Ovary (tissue), 9 donors: Measurements from ENCODE around the gene IL22. TPM values are rescaled to one million over a fixed set of nuclear protein-coding genes. Genes with fewer than 3 reads are reported as not detected.

Experiments
- DNase-seq, 5 donors: peaks; one replicate each; pipeline ENCODE4 v3.0.0-alpha.2; 2019 to 2020
- H3K27ac ChIP-seq, 2 donors: fragments of 200-600 bp; one replicate each; pipeline versions ENCODE4 v1.5.1 to v1.8.0; 2019 to 2022
- H3K27me3 ChIP-seq: fragments of 200-600 bp; one replicate; pipeline ENCODE4 v1.8.0; 2022
- H3K36me3 ChIP-seq: fragments of 200-600 bp; sonication (generic); one replicate; pipeline ENCODE4 v1.5.1; 2019
- H3K4me1 ChIP-seq: one replicate; pipeline ENCODE4 v1.8.1; 2013; ENCODE audit warnings: mild to moderate bottlenecking, moderate library complexity; ENCODE audit not compliant: insufficient read depth
- H3K4me3 ChIP-seq: fragments of 200-600 bp; sonication (generic); one replicate; pipeline ENCODE4 v1.5.1; 2017
- H3K9me3 ChIP-seq, 2 donors: fragments of 200-600 bp in 1 of 2; sonication (generic) in 1 of 2; one replicate each; pipeline versions ENCODE4 v1.5.1 to v1.8.1; 2013 to 2019; ENCODE audit warnings: mild to moderate bottlenecking in 1 of 2, moderate library complexity in 1 of 2
- EP300 ChIP-seq: sonication (generic); formaldehyde crosslinking; IDR thresholded peaks from one replicate; pipeline ENCODE4 v1.6.1; 2017; ENCODE audit warnings: antibody characterized with exemption
- POLR2A ChIP-seq: fragments of 450-650 bp; IDR thresholded peaks from one replicate; pipeline ENCODE4 v1.6.1; 2017; ENCODE audit warnings: antibody characterized with exemption, mild to moderate bottlenecking, moderate library complexity
- WGBS, 3 donors: extraction: QIAGEN DNeasy Blood & Tissue Kit in 1 of 3; methylation state at CpG; one replicate each; pipeline versions ENCODE4 v1.1.5 to v1.1.7; 2013 to 2017; 5-methylcytosine and 5-hydroxymethylcytosine counted together
- intact Hi-C, 4 donors: fragments of 100-400 bp; cut with DNase I; formaldehyde crosslinking; loops; one replicate each; pipeline versions ENCODE4 v1.11.0 to v1.15.1; 2022 to 2023
- polyA plus RNA-seq, 2 donors: library from polyadenylated mRNA; stranded (reverse); fragments of 200-250 nt in 1 of 2; fragments of 350-450 nt in 1 of 2; fragmentation: Illumina TruSeq in 1 of 2; extraction: RNeasy Lipid Tissue Mini Kit (QIAGEN cat#74804) in 1 of 2; gene quantifications; one replicate each; pipeline ENCODE4 v1.2.3, GENCODE V29; 2013 to 2014
- total RNA-seq, 7 donors: library from RNA; depleted of rRNA in 2 of 7; stranded (reverse); fragments of >200 nt in 2 of 7; fragmentation: NEBNext Ultra II Directional in 3 of 7; extraction: Animal tissue kit (Norgen Biotek cat#: 25700) in 3 of 7; gene quantifications; one replicate each; pipeline versions ENCODE4 v1.1.0 to v1.2.4, GENCODE V29; 2016 to 2023
- TF ChIP-seq, protein P1 (sequence below), 3 donors: fragments of 450-650 bp in 2 of 3; fragments of 200-600 bp in 1 of 3; IDR thresholded peaks; one replicate each; pipeline versions ENCODE4 v1.5.1 to v1.8.0; 2016 to 2022; ENCODE audit warnings: antibody characterized with exemption in 3 of 3, mild to moderate bottlenecking in 1 of 3
- donor health status: DM: no; HTN: no; CAD: no; lungs with moderate emphysema.
- donor health status: DM: no; HTN: no; CAD: no.
- donor health status: Bipolar disorder and iron deficiency.
- donor health status: DM: yes; HTN: yes; CAD: no.
- donor health status: DM: no; HTN: no; CAD: no.
- donor health status: DM: yes; HTN: yes; CAD: no.

The IL22 gene
- total and polyA plus RNA-seq, 9 donors, result not detected

DNA sequence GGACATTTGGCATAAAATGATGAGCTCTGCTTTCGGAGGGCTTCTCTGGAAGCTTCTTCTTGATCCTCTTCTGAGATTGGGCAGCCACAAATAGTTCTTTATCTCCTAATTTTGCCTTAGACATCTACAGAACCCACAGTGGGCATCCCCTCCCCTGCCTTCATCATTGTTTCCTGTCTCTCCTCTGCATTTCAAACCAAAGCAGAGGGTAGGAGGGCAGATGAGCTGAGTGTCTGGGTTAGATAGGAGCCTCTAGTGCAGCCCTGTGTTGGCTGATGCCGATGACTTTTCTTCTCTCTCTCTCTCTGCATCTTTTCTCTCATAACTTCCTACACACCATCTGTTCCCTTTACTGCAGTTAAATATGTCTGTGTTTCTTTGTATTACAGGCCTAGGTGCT is 19.3 kb downstream of the IL22 start:
- intact Hi-C loops, result no loop called here
- H3K27me3 ChIP-seq, result no peaks in the 10 kb centered on the region
- no peak for DNase-seq
- H3K27ac ChIP-seq, result no peak overlapping the region
- 82 to 95% (median 86%) methylated on average over 2 of the region's 2 CpGs for WGBS, 3 donors
- no peaks in the 10 kb centered on the region for H3K4me1 ChIP-seq
- H3K36me3 ChIP-seq, result no peaks in the 10 kb centered on the region
- TF ChIP-seq POLR2A, result no peak
- TF ChIP-seq EP300, result no peak
- TF ChIP-seq, protein P1, sequence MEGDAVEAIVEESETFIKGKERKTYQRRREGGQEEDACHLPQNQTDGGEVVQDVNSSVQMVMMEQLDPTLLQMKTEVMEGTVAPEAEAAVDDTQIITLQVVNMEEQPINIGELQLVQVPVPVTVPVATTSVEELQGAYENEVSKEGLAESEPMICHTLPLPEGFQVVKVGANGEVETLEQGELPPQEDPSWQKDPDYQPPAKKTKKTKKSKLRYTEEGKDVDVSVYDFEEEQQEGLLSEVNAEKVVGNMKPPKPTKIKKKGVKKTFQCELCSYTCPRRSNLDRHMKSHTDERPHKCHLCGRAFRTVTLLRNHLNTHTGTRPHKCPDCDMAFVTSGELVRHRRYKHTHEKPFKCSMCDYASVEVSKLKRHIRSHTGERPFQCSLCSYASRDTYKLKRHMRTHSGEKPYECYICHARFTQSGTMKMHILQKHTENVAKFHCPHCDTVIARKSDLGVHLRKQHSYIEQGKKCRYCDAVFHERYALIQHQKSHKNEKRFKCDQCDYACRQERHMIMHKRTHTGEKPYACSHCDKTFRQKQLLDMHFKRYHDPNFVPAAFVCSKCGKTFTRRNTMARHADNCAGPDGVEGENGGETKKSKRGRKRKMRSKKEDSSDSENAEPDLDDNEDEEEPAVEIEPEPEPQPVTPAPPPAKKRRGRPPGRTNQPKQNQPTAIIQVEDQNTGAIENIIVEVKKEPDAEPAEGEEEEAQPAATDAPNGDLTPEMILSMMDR (IDR thresholded peaks at IDR 0.05), result no peak
- no peaks in the 10 kb centered on the region for H3K9me3 ChIP-seq
- no peak overlapping the region for H3K4me3 ChIP-seq

DNA sequence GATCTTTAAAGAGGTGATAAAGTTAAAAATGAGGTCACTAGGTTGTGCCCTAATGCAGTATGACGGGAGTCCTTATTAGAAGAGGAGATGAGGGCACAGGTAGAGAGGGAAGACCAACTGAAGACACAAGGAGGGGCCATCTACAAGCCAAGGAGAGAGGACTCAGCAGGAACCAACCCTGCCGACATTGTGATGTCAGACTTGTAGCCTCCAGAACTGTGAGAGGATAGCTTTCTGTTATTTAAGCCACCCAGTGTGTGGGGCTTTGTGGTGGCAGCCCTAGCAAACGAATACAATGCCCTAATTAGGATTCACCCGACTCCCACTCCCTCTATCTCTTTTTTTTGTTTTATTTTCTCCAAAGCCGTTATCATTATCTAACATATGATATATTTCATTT is 19.9 kb downstream of the IL22 start:
- no peaks in the 10 kb centered on the region for H3K36me3 ChIP-seq
- H3K27me3 ChIP-seq, result no peaks in the 10 kb centered on the region
- no peaks in the 10 kb centered on the region for H3K4me1 ChIP-seq
- no peak for TF ChIP-seq EP300
- no peak for TF ChIP-seq POLR2A
- TF ChIP-seq, protein P1 (IDR thresholded peaks at IDR 0.05), result no peak
- intact Hi-C loops, result no loop called here
- no peaks in the 10 kb centered on the region for H3K9me3 ChIP-seq
- no peak overlapping the region for H3K27ac ChIP-seq
- no peak for DNase-seq
- H3K4me3 ChIP-seq, result no peak overlapping the region
- WGBS, 3 donors, result 51 to 62% (median 61%) methylated on average over 5 of the region's 5 CpGs

DNA sequence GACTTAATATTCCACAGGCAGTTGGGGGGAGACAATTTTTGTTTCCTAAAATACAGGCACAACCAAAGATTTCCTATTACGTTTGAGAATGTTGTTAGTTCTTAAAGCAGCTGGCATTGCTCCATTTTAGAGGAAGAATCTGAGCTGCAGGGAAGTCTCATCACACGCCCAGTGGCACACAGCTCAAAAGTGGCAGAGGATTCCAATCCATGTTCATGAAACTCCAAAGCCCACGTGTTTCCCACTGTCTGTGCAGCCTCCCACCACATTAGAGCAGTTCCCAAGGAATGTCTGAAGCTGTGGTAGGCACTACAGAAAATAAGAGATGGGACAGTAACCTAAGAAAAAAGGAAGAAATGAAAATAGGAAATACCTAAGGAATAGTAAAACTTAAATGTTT is 21.7 kb downstream of the IL22 start:
- Histone ChIP-seq H3K27me3 (no peaks in the 10 kb centered on the region), H3K27ac (no peak overlapping the region), H3K36me3 (no peaks in the 10 kb centered on the region), H3K4me3 (no peak overlapping the region), H3K9me3 (no peaks in the 10 kb centered on the region), H3K4me1 (no peaks in the 10 kb centered on the region)
- 24 to 35% (median 25%) methylated on average over 3 of the region's 3 CpGs for WGBS, 3 donors
- no peak for DNase-seq
- intact Hi-C loops, result no loop called here
- TF ChIP-seq POLR2A, result no peak

DNA sequence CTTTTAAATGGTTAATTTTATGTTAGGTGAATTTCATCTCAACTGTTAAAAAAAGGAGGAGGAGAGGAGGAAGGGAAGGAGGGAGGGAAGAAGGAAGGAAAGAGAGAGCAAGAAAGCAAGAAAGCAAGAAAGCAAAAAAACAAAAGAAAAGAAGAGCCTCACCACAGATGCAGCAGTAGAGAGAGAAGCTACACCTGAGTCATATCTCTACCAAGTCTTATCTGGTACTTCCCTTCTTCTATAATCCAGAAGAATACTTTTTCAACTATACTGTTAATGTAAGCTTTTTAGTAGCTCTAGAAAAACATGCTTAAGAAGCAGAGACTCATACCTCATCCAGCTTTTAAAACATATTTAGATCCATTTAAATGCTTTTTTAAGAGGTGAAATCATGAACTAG is 22.2 kb downstream of the IL22 start:
- Histone ChIP-seq H3K4me3 (no peak overlapping the region), H3K9me3 (no peaks in the 10 kb centered on the region), H3K27me3 (no peaks in the 10 kb centered on the region), H3K27ac (no peak overlapping the region), H3K4me1 (no peaks in the 10 kb centered on the region), H3K36me3 (no peaks in the 10 kb centered on the region)
- no peak for DNase-seq
- intact Hi-C loops, result no loop called here
- TF ChIP-seq EP300 (no peak), POLR2A (no peak)
- TF ChIP-seq, protein P1 (IDR thresholded peaks at IDR 0.05), result no peak

DNA sequence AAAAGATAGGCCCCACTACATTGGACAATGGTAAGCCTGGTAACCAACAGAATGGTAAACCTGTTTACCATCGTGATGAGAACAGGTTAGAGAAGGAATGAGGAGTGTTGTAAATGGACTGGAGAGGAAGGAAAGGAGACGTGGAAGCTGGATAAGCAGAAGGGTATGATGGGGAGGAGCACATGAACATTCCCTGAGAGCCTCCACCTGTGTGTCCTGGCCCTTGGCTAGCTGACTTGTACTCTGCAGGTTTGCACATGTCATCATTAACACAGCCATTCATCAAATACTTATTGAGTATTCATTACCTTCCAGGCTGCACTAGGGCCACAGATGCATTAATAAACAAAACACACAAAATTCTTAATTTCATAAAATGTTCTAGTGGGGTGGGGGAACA is 23.4 kb downstream of the IL22 start:
- TF ChIP-seq POLR2A, result no peak
- intact Hi-C loops, result no loop called here
- 79 to 85% (median 84%) methylated on average over 2 of the region's 2 CpGs for WGBS, 3 donors

DNA sequence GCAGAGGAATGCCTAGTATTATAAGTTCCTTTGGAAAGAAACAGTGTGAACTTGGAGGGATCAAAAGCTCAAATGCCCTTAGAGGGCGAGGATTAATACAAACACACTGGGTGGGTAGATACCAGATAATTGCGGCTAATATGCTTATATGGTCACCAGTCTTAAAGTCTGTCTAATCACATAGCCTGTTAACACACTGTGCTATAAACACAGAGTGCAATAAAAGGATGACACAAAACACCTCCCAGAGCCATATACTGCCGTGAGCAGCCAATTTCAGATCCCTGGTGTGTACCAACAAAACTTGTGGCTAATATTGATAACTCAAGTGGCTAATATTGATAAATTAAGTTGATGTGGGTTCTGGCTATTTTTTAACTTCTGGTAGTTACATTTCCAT is 26.0 kb downstream of the IL22 start:
- 63 to 80% (median 64%) methylated on average over 3 of the region's 3 CpGs for WGBS, 3 donors
- Histone ChIP-seq H3K27me3 (no peaks in the 10 kb centered on the region), H3K4me1 (no peaks in the 10 kb centered on the region), H3K36me3 (no peaks in the 10 kb centered on the region), H3K4me3 (no peak overlapping the region), H3K27ac (no peak overlapping the region), H3K9me3 (no peaks in the 10 kb centered on the region)
- intact Hi-C loops, result no loop called here
- no peak for DNase-seq
- TF ChIP-seq EP300, result no peak
- TF ChIP-seq, protein P1 (IDR thresholded peaks at IDR 0.05), result no peak
- TF ChIP-seq POLR2A, result no peak

More for the DNA sequence above, 23.4 kb downstream of the IL22 start:
- Histone ChIP-seq H3K36me3 (no peaks in the 10 kb centered on the region), H3K4me3 (no peak overlapping the region), H3K4me1 (no peaks in the 10 kb centered on the region), H3K27ac (no peak overlapping the region), H3K27me3 (no peaks in the 10 kb centered on the region), H3K9me3 (no peaks in the 10 kb centered on the region)
- DNase-seq, result no peak
